NCI-H748 treated with DMSO at 0.1 percent for 48 hours (cell line): Measurements from ENCODE around the gene PTPN5.
"Not testable (repeated sequence)": the region's sequence is repeated elsewhere in the genome, so short reads cannot be mapped to it uniquely, and the experiment has no call there.

Experiments used
- DNase-seq: peaks from one replicate; lab custom pipeline; 2025; lab: John Stamatoyannopoulos, UW

Gene PTPN5

DNA sequence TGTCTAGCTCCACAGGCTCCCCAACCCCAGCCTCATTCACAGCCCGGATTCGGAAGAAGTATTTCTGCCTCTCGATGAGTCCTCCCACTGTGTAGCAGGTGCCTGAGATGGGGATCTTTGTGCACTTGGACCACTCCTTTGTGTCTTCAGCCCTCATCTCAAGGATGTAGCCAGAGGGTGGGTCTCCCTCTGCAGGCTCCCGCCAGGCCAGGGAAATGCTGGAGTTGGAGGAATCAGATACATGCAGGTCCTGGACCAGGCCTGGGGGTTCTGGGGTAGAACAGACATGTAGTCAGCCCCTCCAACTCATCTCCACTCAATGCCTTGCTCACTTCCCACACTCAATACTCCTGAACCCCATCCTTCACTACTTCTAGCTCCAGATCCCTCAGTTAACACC lies 82.2 kb downstream of the PTPN5 start:
- DNase-seq: no peak

DNA sequence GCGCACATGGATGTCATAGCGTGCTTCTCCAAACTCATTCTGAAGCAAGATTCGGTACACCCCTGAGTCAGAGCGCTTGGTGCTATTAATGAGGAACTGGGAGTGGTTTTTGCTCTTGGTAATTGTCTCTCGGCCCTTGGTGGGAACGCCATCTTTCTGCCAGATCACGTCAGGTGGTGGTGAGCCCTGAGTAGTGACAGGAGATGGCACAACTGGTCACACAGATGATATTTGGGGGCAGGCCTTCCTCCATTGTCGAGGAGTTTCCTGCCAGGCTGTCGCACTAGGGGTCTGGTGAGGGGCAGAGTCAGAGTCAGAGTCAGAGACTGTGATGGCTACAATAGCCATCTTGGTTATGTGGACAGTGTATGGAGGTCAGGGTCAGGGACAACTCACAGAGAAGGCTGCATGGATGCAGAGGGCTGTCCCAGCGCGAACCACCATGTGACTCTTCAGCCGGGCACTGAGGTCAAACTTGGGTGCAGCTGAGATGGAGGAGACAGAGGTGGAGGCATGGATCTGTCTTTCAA lies 83.7 kb downstream of the PTPN5 start:
- DNase-seq: no peak

DNA sequence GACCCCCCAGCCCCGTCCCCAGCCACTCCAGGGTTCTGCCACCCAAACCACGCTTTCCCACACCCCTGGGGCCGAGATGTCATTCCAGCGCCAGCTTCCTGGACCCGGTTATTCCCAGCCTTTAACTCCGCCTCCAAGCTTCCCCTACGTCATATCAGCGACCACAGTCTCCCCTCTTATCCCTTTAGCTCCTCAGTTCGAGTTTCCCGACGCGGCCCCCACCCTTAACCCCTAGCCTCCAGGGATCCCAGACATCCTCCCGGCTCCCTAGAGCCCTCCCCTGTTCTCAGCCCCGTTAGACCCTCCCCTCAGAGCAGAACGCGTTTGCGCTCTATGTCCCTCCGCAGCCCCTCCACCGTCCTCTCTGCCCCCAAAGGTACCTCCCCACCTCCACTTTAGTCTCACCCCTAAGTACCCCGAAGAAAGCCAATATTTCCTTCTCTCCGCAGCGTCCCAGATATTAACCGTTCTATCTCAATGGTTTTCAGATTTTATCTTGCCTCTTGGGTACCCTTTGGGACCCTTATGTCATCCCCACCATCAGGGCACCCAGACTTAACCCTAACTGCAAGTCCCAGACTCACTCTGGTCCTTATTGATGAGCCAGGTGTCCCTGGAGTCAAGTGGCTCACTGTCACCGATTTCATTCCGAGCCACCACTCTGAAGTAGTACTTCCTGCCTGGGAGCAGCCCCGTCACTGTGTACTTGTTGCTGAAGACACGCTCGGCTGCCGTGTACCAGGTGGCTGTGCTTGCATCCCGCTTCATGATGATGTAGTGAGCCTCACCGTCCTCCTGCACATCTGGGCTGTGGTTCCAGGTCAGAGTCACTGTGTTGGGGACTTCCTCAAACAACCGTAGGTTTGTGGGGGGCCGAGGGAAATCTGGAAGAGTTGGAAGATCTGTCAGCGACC lies 85.0 kb downstream of the PTPN5 start:
- DNase-seq: peak; percentile 37

DNA sequence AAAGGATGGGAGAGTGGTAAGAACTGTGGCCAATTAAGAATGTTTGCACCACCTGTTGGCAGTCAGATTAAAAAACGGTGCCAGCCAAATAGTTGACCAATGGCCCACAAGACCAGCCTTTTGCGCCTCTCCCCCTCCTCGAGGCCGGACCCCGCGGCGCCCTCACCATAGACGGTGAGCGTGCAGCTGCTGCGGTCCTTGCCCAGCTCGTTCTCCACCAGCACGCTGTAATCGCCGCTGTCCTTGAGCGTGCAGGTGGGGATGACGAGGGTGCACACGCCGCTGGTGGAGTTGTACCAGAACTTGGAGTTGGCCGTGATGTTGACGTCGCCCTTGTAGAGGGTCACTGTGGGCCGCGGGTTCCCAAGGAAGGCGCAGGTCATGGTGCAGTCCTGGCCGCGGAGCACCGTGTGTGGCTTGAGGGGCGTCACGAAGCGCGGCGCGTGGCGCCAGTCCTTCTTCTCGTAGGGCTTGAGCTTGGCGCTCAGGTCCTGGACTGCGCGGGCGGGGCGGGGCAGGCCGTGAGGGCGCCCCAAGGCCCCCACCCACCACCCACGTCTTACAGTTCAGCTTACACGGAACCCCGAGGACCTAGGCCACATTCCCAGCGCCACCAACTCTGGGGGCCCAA lies 85.8 kb downstream of the PTPN5 start:
- DNase-seq: peak; percentile 11

DNA sequence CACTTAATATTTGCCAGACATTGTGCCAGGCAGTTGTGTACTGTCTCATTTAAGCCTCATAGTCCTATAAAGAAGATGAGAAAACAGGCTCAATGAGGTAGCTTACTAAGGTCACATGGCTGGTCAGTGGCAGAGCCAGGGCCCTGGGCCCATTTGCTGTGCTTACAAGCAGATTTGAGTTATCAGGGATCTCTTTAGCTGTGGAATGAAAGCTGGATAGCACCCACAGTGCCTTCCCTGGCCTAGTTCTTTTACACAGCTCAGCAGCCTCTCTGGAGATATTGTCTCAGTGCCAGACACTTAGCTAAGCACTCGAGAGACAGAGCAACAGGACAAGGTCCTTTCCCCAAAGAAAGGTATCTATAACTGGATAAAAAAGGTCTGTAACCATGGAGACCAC lies 86.9 kb downstream of the PTPN5 start:
- no peak for DNase-seq

DNA sequence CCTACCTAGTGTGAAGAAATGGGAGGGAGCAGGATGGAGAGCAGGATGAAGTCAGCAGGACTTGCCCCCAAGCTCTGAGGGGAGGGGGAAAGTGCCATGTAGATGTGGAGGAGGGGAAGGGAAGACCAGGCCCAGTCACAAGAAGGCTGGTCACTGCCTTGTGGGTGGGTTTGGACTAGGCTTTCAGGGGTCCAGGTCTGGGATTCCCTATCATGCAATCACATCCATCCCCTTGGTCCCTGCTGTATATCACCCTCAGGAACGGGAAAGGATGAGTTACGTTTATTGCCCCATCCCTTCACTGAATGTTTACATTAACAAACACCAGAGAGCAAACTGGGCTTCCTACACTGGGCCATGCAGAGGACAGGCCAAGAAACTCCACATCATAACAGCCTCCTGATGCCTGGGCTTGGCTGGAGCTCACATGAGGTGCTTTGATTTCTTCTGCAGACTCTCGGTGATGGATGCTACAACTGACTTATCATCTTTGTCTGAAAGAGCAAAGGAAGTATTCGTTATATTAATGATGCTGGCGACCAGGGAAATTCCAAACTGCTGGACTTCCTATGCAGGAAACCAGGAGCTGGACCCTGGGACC lies 87.5 kb downstream of the PTPN5 start:
- DNase-seq: no peak

DNA sequence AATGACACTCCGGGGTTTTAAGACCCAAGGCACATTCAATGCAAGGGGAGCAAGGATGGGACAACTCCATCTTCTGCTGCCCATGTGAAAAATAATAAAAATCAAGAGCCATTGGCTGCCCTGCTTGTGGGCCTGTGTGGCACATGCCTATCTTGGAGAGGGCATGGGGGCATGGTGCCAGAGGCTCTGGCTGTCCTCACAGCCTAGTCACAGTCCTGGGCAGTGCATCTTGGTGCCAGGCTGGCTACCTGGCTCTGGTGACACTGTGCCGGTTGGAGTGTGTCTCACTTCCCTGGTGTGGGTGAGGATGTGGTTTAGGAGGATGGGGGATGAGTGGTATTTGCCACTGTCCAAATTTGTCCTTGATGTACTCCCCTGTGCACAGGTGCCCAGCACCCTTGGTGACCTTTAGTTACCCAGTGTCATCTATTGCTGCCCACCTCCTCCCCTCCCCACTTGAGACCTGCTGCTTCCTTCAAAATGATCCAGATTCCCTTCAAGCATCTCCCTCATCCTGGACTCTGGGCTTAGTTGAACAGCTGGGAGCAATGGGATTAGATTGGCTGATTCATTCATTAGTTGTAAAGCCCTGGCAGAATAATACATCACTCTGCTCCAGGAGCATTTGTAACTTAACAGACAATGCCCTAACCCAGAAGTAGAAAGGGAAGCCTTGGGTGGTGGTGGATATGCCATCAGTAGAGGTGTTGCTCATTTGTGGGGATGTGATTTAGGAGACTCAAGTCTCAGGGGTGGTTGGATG lies 88.4 kb downstream of the PTPN5 start:
- no peak for DNase-seq

DNA sequence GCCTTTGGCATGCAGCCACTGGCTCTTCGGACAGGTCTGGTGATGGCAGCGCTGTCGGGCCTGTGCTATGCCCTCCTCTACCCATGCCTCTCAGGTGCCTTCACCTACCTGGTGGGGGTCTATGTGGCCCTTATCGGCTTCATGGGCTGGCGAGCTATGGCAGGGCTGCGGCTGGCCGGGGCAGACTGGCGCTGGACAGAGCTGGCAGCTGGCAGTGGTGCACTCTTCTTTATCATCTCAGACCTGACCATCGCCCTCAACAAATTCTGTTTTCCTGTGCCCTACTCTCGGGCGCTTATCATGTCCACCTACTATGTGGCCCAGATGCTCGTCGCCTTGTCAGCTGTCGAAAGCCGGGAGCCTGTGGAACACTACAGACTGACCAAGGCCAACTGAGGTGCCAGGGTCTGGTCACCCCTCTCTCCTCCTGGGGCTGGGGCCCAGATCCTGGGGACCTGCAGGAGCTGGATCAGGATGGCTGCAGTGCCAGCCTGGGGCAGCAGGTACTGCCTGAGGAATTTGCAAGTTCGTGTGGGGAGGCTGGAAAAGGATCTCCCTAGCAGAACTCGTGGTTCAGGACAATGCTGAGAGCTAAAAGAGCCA lies 89.9 kb downstream of the PTPN5 start:
- no peak for DNase-seq

DNA sequence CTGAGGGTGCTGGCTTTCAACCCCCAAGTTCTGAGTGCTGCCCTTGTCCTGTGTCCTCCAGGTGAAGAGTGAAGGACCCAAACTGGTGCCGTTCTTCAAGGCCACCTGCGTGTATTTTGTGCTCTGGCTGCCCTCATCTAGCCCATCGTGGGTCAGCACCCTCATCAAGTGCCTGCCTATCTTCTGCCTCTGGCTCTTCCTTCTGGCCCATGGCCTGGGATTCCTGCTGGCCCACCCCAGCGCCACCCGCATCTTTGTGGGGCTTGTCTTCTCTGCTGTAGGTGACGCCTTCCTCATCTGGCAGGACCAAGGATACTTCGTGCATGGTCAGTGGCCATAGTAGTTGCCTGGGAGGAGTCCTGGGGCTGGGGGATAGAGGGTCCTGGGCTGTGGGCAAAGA lies 90.7 kb downstream of the PTPN5 start:
- no peak for DNase-seq

DNA sequence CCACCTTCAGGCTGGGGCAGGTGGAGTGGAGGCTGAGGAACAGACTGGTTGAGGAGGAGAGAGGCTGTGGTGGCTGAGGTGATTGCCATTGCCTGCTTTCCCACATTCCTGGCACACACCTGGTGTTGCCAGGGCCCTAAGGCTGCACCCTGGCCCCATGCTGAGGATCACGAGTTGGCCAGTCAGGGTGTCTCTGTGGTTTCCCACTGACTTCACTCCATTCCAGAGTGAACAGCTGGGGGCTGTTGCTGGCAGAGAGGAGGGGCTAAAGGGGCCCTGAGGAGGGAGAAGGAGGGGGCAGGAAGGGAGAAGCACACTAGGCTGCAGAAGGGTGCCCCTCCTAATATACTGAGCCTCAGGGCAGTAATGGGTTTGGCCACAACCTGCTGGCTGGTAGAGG lies 91.2 kb downstream of the PTPN5 start:
- no peak for DNase-seq

DNA sequence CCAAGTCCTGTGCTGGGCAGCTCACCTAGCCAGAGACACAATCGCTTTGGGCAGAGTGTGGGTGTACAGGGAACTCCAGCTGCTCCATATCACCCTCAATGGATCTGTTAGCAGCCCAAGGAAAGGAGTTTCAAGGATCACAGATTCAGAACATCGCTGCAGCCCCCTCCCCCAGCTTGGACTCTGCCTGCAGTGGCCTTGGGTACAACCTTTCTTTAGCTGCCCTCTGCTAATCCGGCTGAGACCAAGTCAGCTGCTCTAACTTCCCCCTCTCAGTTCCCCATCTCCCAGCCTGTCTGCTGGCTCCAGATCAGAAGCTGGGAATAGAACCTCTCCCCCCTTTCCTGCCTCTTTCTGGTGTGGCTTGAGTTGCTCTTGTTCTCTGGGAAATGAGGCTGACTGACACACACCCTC lies 91.7 kb downstream of the PTPN5 start:
- DNase-seq: no peak

DNA sequence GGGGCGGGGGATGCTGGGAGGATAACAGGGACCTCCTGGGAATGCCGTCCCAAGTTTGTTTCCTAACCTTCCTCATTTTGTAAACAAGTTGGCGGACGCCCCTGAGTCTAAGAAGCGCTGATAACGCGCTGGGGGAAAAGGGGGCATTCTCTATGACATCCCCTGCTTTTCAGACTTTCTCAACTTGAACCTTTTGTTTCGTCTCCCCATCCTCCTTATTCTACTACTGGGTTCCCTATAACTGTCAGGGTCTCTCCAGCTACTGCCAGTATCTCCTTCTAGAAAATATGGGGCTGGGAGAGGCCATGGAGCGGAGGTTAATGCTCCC lies 92.4 kb downstream of the PTPN5 start:
- DNase-seq: no peak

DNA sequence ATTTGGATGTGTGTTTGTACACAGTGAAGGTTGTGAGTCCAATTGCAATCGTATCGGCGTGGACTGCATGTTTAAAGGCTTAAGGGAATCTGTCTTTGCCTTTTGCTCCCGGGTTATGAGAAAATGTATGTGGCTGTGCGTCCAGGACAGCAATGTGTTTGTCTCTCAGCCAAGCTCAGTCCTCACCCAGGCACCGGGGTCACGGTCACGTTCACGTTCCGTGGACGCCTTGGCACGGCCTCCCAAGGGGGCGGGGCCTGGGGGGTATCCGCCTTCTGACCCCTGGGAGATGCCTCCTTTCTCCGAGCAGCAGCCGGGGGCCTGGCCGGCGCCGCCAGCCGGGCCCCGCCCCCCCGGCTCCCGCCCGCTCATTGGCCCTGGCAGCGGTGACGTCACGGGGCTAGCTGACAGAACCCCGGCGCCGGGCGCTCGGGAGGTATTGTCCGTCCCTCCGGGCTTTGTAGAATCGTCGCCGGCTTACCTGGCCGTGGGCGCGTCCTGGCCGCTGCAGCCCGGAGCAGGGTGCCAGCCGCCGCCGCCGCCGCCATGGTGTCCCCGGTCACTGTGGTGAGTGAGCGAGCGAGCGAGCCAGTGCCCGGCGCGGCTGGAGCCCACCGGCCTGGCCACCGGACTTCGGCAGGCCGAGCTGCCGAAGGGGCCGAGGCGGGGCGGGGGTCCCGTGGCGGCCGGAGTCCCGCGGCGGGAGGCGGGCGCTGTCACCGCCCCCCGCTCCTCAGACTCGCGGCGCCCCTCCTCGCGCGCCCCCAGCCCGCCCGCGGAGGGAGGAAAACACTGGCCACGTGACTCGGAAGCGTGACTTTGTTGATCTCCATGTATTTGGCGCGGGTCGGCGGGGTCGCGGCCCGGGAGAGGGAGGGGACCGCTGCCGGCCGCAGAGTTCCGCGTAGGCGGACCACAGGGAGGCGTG lies 93.0 kb downstream of the PTPN5 start, which contains the start of gene TMEM86A:
Gene TMEM86A (plus strand): TSS at position 439 of the 928 bp plus-strand sequence. CDS start 108 bp downstream, at position 547.
- DNase-seq: peak; percentile 83

DNA sequence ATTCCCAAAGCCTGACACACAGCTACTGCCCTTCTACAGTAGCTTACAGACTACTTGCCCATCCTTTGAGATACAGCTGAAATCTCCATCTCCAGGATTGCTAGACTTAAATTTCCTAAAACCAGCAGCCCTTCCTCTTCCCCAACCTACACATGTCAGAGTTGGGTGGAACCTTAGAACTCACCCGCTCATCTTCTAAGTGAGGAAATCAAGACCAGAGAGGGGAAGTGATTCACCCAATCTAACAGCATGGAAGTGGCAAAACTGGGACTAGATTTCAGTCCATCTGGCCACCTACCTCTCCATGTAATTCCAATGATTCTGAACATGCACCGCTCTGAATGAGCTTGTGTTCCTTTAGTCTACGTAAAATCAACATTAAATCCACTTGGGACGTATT lies 94.0 kb downstream of the PTPN5 start:
- DNase-seq: no peak

DNA sequence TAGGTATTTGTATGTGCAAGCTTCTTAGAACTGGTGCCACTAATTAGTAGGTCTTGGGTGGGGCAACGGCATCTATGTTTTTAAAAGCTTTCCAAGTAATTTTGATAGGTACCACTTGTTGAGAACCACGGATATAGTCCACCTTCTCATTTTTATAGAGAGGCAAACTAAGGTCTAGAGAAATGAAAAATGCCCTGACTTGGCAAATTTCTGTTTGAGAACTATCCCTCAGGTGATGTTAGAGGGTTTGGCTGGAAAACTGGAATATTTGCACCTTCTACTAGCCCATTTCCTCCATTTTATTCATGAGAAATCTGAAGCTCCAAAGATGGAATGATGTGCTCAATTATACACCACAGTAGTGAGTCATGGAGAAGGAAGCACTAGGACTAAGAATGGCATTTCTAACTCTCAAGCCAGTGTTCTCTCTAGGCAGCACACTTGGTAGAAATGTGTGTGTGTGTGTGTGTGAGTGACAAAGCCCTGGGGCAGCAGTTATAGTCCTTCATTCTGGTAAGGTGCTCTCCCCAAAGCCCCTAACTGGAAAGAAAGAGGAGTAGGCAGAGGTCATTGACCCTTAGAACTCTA lies 94.9 kb downstream of the PTPN5 start:
- DNase-seq: no peak

DNA sequence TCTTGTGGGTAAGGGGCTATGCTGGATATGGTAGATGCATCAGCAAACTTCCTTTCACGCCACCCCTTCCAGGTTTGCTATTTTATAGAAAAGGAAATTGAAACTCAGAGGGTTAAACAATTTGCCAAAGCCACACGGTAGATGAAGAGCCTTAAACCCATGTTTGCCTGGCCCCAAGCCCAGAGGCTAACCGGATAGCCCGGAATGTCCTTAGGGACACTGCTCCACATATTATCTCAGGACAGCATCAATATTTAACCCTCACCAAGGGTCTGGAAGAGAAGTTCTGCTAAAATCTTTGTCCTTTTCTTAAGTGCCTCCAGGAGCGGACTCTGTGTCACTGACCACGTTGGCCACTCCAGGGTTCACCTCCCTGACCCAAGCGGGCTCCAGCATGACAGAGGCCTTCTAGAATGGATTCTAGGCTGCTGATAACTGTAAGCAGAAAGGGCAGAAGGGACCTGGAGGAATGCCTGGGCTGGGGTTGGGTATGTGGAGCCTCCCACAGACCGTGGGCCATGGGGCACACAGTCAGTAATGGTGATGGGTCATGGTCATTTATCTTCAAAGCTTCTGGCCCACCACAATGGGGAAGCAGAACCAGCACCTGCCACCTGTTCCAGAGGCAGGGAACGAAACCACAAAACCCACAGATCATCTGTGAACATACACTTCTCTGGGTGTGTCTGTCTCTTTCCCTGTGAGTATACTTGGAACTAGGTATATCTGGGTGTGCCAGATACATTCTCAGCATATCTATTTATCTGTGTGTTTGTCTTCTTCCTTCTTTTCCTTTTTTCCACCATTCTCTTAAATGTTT lies 98.4 kb downstream of the PTPN5 start:
- no peak for DNase-seq

DNA sequence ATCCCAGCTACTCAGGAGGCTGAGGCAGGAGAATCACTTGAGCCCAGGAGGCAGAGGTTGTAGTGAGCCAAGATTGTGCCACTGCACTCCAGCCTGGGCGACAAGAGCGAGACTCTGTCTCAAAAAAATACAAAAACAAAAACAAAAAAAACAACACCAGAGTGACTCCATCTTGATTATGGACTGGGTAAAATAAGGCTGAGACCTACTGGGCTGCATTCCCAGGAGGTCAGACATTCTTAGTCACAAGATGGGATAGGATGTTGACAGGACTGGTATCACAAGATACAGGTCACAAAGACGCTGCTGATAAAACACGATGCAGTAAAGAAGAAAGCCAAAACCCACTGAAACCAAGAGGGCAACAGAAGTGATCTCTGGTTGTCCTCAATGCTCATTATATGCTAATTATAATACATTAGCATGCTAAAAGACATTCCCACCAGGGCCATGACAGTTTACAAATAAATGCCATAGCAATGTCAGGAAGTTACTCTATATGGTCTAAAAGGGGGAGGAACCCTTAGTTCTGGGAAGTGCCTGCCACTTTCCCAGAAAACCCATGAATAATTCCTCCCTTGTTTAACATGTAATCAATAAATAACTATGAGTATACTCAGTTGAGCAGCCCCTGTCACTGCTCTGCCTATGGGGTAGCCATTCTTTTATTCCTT lies 100.0 kb downstream of the PTPN5 start:
- DNase-seq: not testable (repeated sequence)

DNA sequence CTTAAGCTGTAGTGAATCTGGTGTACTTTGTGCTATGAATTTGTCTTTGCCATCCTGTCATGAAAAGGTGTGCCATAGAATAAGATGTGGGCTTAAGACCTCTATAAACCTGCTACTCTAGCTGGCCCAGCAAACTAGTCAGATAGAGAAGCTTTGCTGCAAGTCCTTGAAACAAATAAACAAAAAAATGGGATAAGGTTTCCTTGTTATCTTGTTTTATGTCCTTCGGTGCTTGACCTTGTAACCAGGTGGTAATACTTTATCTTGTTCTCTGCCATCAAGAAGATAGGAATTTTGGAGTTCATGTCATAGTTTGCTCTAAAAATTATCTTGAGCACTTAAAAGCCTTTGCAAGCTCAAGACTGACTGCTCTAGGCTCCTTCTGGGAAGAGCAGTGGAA lies 107.3 kb downstream of the PTPN5 start:
- no peak for DNase-seq

DNA sequence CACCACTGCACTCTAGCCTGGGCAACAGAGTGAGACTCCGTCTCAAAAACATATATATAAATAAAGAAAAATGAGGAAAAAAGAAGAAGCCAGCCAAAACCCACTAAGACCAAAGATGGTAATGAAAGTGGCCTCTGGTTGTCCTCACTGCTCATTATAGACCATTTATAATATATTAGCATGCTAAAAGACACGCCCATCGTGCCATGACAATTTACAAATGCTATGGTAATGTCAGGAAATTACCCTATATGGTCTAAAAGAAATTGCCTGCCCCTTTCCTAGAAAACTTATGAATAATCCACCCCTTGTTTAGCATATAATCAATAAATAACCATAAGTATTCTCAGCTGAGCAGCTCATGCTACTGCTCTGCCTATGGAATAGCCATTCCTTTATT lies 109.1 kb downstream of the PTPN5 start:
- no peak for DNase-seq
